GM21825 (cell line): ENCODE measurements around the gene FHIT.
"Not testable (repeated sequence)": the region's sequence is repeated elsewhere in the genome, so short reads cannot be mapped to it uniquely, and the experiment has no call there.

ENCODE experiments used
- ATAC-seq: cut with Tn5 transposase; IDR thresholded peaks from one replicate; pipeline ENCODE4 v1.9.1; 2021; ENCODE audit warnings: mild to moderate bottlenecking, moderate library complexity; ENCODE audit not compliant: unreplicated experiment

Gene FHIT

DNA sequence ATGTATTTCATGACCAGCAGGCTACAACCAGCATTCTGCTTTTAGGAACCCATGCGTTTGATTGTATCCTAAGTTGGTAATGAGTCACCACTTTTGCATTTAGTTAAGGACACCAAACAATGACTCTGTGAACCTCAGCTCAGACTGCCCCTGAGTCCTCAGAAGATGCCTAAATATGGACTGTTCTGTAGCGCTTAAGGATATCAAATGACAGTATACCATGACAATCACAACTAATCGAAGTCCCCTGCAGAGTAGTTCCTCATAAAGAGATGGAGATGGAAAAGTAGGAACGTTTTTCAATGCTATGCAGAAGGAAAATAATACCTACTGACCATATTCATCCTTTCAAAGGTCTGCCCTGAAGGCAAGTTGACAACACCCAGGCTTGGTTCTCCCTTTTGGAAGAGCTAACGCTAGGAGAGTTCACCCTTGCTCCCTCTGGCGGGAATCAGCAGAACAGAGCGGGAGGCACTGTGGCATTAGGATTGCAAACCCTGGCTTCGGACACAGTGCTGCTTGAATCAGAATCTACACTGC lies 508.6 kb downstream of the FHIT start:
- ATAC-seq, result no peak

DNA sequence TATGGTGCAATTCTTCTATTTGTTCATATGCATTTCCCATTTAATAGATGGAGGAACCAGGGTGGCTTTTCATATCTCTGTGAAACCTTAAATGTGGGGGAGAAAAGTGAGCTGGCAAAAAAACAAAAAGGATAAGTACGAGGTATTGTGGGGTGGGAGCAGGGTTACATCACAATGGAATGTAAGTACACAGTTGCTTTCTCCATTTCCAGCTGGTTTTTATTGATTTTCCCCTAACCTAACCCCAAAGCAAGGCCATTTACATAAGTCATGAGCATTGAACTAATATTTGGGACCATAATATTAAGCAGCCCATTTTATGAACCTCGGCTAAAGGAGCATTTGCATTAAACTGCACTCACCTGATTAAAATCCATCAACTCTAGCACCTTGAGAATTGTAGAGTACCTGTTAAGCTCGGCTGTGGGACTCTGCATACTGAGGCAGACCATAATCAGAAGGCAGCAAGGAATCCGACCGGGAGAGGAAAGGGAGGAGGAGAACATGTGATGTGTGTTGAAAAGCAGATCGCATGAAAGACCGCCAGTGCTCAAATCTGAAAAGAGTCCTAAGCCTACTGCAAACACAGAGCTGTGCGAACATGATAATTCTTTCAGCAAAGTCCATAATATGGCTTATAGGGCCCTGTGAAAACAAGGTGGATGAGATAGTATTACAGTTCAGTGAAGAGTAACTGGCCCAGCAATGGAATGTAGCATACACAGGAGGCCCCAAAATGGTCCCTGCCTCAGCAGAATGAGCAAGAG lies 513.4 kb downstream of the FHIT start:
- ATAC-seq, result no peak

DNA sequence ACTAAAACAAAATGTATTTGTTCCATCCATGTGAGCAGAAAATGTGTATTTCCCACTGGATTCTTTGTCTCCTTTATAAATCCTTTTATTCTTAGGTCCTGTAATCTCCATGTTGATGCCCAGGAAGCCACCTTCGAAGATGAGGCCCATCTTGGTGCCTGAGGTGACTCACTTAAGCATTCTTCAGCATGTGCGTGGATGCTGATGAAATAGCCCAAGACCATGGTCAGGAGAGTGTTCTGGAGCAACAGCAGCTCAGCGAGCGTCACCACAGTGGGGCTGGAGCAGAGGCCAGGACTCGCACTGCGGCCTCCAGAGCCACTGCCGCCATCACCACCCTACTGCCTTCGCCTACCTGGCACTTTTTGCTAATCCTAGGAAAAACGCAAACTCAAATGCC lies 520.9 kb downstream of the FHIT start:
- ATAC-seq, result no peak

DNA sequence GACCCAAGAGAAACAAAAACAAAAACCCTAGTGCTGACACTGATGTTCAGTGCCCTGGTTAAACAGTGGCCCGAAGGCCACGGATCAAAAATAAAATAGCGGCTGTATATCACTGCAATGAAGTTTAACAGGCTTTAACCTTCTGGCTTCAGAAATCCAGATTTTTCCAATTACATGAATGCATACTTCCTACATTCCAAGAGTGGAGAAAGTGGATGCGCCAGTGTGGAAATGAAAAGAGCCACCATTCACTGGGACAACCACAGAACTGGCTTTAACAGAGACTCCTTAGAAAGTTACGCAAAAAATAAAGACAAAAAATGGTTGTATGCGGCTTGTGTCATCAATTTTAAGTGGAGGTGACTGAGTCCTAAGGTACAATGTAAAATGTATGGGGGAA lies 522.2 kb downstream of the FHIT start:
- no peak for ATAC-seq

DNA sequence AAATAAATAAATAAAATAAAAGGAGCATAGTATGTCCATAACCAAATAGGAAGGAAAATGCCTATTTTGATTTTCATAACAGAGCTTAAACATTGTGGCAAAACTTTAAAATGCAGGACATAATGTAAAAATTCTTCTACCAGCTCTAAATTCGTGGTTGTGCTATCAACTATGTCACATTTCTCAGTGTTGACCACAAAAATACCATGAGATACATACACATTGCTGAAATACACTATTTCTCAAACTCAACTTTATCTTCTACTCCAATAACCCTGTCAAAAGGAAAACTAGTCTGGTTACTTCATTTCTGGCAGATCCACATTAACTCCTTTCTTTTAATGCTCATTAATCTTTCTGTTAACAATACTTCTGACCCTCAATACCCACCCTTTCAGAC lies 523.2 kb downstream of the FHIT start:
- ATAC-seq, result no peak

DNA sequence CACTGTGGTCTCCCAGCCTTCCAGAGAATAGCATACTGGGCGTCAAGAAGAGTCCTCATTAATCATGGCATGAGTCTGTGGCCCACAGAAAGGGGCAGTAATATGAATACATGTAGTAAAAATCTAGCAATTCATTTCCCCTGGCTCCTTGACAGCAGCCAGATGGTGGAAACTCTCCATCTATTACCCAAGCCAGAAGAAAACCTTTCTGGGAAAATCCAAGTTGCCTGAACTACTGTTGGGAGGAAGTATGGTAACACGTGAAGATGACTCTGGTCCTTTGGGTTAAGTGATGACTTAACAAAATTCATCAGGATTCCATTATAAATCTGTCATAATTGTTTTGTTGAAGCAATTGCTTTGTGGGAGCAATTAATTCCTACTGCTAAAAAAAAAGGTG lies 530.5 kb downstream of the FHIT start:
- ATAC-seq, result no peak

DNA sequence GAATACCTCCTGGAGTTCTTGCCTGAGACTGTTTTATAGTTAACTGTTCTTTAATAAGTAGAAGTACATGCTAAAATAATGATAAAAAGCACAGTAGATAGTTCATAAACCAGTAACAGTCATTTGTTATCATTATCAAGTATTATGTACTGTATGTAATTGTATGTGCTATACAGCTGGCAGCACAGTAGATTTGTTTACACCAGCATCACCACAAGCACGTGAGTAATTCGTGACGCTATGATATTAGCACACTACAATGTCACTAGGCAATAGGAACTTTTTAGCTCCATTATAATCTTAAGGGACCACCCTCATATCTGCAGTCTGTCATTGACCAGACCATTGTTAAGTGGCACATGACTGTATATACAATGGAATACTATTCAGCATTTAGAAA lies 534.7 kb downstream of the FHIT start:
- ATAC-seq, result no peak

DNA sequence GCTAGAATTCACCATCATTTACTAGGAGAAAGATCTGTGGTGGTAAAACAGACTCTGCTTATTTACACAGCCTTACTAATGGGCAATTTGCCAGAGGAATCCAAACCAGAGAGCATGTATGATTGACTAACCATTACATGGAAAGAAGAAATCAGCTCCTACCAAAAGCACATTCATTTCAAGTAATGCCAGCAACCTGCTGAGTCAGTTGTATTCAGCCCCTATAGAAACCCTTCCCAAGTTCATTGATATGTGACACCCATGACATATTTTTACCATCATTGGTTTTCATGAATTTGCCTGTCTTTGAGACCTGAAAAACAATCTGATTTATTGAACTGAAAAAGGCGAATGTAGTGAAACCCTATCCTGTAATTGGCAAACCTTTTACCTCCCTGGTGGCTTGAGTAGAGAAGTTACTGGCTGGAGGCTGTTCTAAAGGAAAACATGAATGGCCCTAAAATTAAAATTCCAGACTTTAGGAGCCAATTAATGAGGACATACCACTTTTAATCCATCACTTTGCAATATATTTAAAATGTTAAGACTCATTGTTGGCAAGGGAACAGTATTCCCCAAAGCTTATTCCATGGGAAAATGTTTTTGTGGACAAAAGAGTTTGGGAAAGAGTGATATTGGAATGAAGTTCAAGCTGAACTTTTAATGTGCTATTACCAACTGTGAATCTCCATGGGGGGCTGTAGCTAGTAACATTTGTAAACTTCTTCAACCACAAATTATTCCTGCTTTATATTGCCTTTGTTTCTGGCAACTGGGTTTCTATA lies 542.9 kb downstream of the FHIT start:
- ATAC-seq, result no peak

DNA sequence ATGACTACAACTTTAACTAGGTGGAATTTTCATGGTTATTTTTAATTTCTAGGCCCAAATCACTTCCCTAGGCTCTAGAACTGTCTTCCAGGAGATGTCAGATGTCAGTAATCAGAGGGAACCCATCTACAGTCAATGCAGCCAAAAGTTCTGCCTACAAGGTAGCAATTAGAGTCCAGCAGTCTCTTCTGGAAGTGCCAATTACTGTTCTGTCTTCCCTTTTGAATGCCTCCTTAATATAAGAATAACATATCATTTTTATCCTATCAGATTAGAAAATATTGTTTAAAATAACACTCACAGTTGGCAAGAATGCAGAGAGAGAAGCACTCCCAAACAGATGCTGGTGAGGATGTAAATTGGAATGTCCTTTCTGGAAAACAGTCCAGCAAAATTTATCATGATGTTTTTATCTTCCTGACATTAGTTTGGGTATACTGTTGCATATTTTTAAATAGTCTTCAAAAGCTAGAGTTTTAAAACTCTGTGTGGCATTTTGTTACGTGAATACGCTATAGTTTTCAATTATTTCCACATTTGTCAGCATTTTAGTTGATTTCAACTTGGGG lies 543.7 kb downstream of the FHIT start:
- no peak for ATAC-seq

DNA sequence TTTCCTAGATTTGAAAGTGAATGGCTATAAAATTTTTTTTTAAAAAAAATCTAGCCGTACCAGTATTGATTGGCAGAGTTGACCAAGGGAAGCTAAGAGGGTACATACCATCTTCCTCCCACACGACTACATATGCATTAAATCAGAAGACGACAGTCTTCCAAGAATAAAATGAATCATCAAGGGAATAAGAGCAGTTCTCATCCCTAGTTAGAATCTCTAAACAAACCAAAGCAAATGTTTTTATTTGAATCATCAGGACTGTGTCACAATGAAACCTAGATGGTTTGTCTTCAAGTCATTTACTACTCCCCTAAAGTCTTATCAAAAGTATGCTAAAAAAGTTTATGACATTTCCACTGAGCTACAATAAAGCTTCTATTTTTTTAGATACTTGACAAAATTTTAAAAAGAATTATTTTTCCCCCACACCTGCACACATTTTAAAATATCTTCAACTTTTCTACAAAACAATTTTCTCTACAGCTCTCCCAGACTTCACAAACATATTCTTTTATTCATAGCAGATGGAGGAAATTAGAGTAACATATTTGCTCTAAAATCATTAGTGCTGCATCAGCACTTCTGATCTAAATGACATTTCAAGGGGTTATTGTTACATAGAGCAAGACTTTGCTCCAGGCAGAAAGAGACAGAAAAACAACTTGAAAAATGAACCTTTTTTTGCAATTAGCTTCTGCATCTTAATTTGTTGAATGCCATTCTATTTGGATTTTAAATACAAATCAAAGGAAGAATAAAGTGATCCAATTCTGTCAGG lies 547.1 kb downstream of the FHIT start:
- ATAC-seq, result no peak

DNA sequence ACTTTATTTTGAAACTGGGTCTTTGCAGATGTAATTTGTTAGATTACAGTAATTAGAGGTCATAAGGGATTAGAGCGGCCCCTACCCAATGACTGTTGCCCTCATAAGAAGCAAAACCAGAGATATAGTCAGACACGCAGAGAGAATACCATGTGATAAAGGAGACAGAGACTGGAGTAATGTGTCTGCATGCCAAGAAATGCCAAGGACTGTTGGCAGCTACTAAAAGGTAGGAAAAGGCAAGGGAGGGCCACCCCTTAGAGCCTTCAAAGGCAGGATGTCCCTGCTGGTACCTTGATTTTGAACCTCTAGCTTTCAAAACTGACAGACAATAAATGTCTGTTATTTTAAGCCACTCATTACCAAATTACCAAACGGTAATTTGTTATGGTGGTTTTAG lies 548.2 kb downstream of the FHIT start:
- ATAC-seq, result no peak

DNA sequence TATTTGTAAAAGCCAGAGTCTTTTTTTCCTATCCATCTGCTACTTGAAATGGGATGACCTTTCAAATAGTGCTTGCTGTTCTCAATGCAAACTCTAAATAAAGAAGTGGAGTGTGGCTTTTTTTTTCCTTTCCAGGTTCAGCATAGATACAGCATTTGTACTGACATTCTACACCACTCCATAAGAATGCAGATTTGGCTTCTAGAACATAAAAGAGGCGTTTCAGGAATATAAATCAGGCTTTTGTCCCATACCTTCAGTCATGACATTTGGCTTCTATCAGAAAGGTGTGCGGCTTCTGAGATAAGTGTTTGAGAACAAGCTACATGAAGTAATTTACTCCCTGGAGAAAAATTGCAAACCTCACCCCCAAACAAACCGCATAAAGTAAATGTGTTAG lies 553.1 kb downstream of the FHIT start:
- no peak for ATAC-seq

DNA sequence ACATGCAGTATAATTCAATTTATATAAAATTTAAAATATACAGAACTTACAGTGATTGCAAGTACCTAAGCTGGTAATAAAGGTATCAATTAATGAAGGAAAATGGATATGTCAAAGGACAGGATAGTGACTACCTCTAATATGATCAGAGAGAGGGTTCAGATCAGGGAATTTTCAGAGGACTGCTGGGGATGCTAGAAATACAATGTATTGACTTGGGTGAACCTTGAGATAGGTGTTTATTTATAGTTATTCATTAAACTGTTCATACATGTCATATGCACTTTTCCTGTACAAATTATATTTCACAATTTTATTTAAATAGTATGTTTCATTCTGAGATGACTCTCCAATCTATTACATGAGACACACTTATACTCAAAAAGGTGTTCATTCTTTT lies 554.1 kb downstream of the FHIT start:
- ATAC-seq, result no peak

DNA sequence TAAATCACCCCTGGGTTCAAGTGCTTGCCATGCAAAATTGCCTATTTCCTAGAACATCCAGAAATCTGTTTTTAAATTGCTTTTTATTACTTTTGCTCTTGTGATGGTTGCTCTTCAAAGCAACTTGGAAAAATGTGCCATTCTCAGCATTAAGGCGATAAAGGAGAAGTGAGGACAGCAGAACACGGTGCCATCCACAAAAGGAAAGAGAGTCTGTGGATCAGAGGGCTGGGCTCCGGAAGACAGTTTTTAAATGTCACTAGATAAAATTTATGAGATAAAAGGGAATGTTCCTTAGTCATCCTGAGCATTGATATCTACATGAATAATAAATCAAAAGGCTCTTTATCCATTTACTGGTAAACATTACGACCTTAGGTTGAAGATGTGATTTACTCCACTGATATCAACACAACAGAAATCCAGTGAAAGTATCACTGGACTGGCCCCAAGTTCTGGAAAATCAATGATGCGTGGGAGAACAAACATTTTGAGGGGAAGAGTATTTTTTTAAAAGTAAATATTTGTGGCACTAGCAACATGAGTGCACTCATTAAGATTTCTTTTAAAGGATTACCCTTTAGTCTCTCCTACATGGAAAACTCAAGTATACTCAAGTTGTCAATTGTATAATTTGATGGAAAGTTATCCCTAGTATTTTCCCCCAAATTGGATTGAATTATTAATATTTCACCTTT lies 554.7 kb downstream of the FHIT start:
- ATAC-seq, result no peak

DNA sequence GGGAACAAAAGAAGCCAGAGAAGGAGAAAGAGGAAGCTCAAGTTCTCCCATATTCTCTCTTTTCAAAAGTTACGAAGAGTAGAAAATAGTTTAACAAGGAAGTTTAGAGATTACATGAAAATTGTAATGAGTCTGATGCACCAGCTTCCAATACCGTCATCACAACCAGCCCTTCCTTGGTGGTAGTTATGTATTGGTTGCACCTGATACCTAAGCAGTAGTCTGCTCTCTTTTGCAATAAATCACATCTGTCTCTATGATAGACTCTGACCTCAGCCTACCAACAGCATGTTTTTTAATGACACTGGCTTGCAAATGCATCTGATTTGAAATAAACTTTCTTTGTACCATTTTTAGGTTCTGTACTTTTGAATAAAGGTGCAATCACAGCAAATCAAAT lies 575.8 kb downstream of the FHIT start:
- no peak for ATAC-seq

DNA sequence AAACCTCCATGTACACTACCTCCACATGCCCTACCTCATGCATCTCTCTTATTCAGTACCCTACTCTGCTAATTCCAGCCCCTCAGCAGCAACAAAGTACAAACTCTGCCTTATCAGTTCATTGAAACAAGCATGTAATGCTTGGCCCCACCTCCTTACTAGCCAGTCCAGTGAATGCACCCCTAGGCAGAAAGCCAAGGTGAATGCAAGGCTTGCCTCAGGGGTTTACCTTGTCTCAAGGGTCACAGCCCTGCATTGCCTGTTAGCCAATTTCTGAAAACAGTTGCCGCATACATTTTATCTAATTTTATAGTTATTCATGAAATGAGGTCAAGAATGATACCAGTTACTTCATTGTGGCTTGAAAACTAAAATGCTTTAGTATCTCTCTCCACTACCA lies 576.4 kb downstream of the FHIT start:
- no peak for ATAC-seq

DNA sequence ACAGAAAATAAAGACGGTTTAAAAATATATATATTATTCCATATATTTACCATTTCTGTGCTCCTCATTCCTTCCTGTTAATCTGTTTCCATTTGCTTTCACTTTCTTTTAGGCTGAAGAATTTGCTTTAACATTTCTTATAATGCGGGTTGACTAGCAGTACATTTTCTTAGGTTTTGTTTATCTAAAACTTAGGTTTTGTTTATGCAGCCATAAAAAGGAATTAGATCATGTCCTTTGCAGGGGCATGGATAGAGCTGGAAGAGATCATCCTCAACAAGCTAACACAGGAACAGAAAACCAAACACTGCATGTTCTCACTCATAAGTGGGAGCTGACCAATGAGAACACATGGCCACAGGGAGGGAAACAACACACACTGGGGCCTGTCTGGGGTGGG lies 578.1 kb downstream of the FHIT start:
- no peak for ATAC-seq

DNA sequence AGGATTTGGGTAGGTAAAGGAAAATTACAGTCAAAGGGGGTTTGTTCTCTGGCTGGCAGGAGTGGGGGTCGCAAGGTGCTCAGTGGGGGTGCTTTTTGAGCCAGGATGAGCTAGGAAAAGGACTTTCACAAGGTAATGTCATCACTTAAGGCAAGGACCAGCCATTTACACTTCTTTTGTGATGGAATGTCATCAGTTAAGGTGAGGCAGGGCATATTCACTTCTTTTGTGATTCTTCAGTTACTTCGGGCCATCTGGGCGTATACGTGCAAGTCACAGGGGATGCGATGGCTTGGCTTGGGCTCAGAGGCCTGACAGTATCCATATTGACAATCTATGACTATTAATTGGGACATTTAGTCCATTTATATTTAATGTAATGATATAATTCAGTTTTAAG lies 578.9 kb downstream of the FHIT start:
- ATAC-seq, result not testable (repeated sequence)

DNA sequence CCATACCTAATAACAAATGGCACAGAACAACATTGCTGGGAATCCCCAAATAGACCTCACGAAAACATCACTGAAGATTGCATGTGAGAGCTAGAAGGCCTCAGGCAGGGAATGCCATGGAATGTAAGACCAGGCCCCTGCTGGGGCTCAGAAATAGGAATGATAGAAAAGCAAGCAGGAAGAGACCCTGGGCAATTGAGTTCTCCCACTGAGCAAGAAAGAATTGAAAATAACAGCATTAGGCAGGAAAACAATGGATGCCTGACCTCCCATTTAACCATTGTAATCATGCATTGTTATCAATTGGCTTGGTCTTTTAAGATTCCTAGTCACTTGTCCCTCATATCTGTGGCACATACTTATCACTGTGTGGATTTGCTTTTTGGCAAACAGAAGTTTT lies 581.6 kb downstream of the FHIT start:
- no peak for ATAC-seq

DNA sequence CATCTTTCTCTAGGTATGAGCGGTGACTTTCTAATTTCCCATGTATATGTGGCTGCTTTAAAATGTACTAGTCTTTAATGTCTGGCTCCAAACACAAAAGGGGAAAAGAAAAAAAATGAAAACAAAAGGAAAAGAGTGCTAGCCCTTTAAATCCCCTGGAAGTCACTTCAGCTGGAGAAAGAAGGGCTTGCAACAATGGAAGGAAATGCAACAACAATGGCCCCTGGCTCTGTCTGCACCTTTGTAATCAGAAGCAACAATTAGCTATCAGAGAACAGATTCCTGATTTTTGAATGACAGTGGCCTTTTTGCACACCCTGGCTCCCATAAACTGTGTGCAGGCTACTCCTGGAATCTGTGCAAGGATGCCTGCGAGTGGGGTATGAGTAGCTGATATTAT lies 591.2 kb downstream of the FHIT start:
- no peak for ATAC-seq

DNA sequence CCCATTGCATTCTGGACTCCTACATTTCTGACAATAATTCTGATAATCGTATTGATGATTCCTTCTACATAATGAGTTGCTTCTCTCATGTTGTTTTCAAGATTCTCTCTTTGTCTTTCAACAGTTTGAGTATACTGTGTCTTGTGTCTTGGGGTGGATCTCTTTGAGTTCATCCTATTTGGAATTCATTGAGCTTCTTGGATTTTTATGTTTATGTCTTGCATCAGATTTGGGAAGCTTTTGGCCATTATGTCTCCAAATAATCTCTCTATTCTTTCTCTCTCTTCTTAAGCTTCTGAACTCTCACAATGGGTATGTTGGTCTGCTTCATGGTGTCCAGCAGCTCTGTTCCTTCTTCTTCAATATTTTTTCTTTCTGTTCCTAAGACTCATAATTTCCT lies 592.2 kb downstream of the FHIT start:
- no peak for ATAC-seq
